Kidney (tissue), 14 donors: ENCODE measurements around the gene ZNF620. TPM values are rescaled to one million over a fixed set of nuclear protein-coding genes. Genes with fewer than 3 reads are reported as not detected.

Experiments used
- DNase-seq, 5 donors: peaks; one replicate each; pipeline ENCODE4 v3.0.0-alpha.2; 2013 to 2020
- FAIRE-seq: peaks from 2 replicates; lab custom pipeline; 2012; peaks lifted over from hg19 to GRCh38; lab: Jason Lieb, UNC
- H3K27ac ChIP-seq, 2 donors: one replicate each; pipeline ENCODE4 v1.7.0; 2013; ENCODE audit warnings: low read depth in 2 of 2, low read length in 2 of 2, inconsistent platforms in 1 of 2
- H3K27me3 ChIP-seq: one replicate; pipeline ENCODE4 v1.7.1; 2013; ENCODE audit warnings: low read length, inconsistent platforms; ENCODE audit not compliant: control insufficient read depth, insufficient read depth
- H3K36me3 ChIP-seq, 3 donors: one replicate each; pipeline versions ENCODE4 v1.7.0 to v1.7.1; 2013; ENCODE audit warnings: low read length in 3 of 3, control low read depth in 1 of 3, inconsistent platforms in 1 of 3; ENCODE audit not compliant: insufficient read depth in 3 of 3, control insufficient read depth in 2 of 3
- H3K4me1 ChIP-seq, 3 donors: one replicate each; pipeline versions ENCODE4 v1.7.0 to v1.7.1; 2013; ENCODE audit warnings: low read length in 3 of 3, inconsistent platforms in 1 of 3, low read depth in 1 of 3; ENCODE audit not compliant: control insufficient read depth in 2 of 3, insufficient read depth in 2 of 3
- H3K4me3 ChIP-seq, 3 donors: one replicate each; pipeline versions ENCODE4 v1.7.0 to v1.8.1; 2013; ENCODE audit warnings: low read length in 3 of 3, control low read depth in 1 of 3, inconsistent platforms in 1 of 3
- H3K9ac ChIP-seq, 3 donors: one replicate each; pipeline versions ENCODE4 v1.7.0 to v1.7.1; 2013; ENCODE audit warnings: low read length in 3 of 3, control low read depth in 1 of 3, inconsistent platforms in 1 of 3
- H3K9me3 ChIP-seq, 3 donors: one replicate each; pipeline versions ENCODE4 v1.7.0 to v1.7.1; 2013; ENCODE audit warnings: low read length in 3 of 3, control low read depth in 1 of 3, inconsistent platforms in 1 of 3; ENCODE audit not compliant: control insufficient read depth in 2 of 3, insufficient read depth in 1 of 3
- CTCF ChIP-seq: IDR thresholded peaks from 3 replicates; pipeline ENCODE4 v1.5.1; 2012; ENCODE audit warnings: mild to moderate bottlenecking, moderate library complexity, borderline replicate concordance; ENCODE audit not compliant: insufficient read depth; ENCODE audit errors: extremely low read depth
- intact Hi-C: fragments of 100-400 bp; cut with DNase I; formaldehyde crosslinking; loops from one replicate; pipeline ENCODE4 v1.11.1; 2022
- polyA plus RNA-seq: library from polyadenylated mRNA; stranded (reverse); fragments of 350-450 nt; fragmentation: Illumina TruSeq; extraction: RNeasy Lipid Tissue Mini Kit (QIAGEN cat#74804); gene quantifications from one replicate; pipeline ENCODE4 v1.2.3, GENCODE V29; 2014; ENCODE audit warnings: low read depth, low replicate concordance; ENCODE audit not compliant: insufficient read depth
- total RNA-seq: library from RNA; stranded (reverse); fragmentation: NEBNext Ultra II Directional; extraction: Animal tissue kit (Norgen Biotek cat#: 25700); gene quantifications from one replicate; pipeline ENCODE4 v1.2.1, GENCODE V29; 2021
- donor health status: control.
- donor health status: control.
- donor health status: control.
- donor health status: control.
- donor health status: control.
- donor health status: DM: yes; HTN: yes; CAD: no.
- donor health status: Normal renal cell carcinoma (clear cell type).

The ZNF620 gene
- total and polyA plus RNA-seq, 2 donors from 2014 or later: 2.8 to 6.9 TPM

GRCh38 chr3:40524222-40524567 lies 18.4 kb downstream of the ZNF620 start:
- H3K9ac ChIP-seq: peak overlapping the region; percentile 58 to 96 (median 95)
- H3K4me1 ChIP-seq: peaks cover 0 to 11% (median 0%) of the 10 kb centered on the region in 3 donors
- no peaks in the 10 kb centered on the region for H3K9me3 ChIP-seq
- FAIRE-seq: no peak
- TF ChIP-seq CTCF: no peak
- no peak for DNase-seq
- intact Hi-C loops: no loop called here
- peaks cover 0 to 13% (median 6%) of the 10 kb centered on the region in 3 donors for H3K36me3 ChIP-seq
- peak overlapping the region; percentile 81 to 97 (median 96) for H3K4me3 ChIP-seq
- H3K27ac ChIP-seq: peak overlapping the region; percentile 84 to 92
- H3K27me3 ChIP-seq: no peaks in the 10 kb centered on the region

DNA sequence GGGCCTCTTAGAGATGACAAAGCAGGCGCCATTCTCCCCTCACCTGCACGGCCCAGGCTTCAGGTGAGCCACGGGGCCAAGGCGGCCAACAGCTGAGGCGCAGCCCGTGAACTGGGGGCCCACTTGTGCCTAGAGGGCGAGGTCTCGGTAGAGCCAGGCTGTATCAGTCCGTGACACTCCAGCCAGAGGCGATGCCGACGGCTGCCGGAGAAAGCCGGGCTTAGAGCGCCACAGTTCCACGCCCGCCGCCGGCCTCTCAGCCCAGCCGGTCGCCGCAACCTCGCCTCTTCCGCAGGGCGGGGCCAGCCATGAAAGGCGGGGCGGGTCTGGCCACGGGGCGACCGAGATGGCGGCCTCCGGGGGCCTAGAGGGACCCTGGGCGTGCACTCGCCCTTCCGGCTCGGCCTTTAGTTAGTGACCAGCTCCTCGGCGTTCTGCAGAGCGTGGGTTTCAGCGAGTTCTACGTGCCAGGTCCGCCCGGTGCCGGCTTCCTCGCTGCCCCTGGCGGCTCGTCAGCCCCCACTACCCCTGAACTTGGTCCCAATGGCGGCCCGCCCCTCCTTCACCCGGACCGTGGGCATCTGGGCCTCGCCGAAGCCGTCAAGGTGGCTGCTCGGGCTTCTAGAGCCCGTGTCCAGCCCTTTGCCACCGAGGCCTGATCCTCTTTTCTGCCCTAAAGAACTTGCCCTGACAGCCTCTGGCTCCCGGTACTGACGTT lies 18.9 kb downstream of the ZNF620 start, which contains the start of gene ZNF621:
Gene ZNF621, plus strand, starts transcription at position 393 of the 718 bp plus-strand sequence. CDS start 881 bp downstream, outside the sequence.
- Histone ChIP-seq H3K36me3 (peaks cover 0 to 15% (median 7%) of the 10 kb centered on the region in 3 donors), H3K4me1 (peaks cover 0 to 11% (median 0%) of the 10 kb centered on the region in 3 donors), H3K27ac (peak within 1 kb of the TSS; percentile 84 to 92), H3K27me3 (no peaks in the 10 kb centered on the region), H3K9me3 (no peaks in the 10 kb centered on the region), H3K9ac (peak within 1 kb of the TSS; percentile 79 to 96 (median 96)), H3K4me3 (peak within 1 kb of the TSS; percentile 81 to 97 (median 96))
- no peak for TF ChIP-seq CTCF
- FAIRE-seq (no peak), DNase-seq (peak; percentile 91 to 97 (median 93))
- intact Hi-C loops: no loop called here

DNA sequence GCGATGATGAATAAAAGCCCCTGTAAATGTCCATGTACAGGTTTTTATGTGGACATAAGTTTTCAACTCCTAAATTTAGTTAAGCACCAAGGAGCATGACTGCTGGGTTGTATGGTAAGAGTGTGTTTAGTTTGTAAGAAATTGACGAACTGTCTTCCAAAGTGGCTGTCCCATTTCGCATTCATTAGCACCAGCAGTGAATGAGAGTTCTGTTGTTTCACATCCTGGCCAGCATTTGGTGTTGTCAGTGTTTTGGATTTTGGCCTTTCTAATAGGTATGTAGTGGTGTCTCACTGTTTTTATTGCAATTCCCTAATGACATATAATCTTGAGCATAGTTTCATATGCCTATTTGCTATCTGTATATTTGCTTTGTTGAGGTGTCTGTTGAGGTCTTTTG lies 22.6 kb downstream of the ZNF620 start:
- no peak for TF ChIP-seq CTCF
- intact Hi-C loops: no loop called here
- no peak overlapping the region for H3K27ac ChIP-seq
- DNase-seq: no peak
- H3K4me1 ChIP-seq: peaks cover 0 to 11% (median 0%) of the 10 kb centered on the region in 3 donors
- H3K9me3 ChIP-seq: peaks cover 0 to 13% (median 2%) of the 10 kb centered on the region in 3 donors
- no peak overlapping the region for H3K4me3 ChIP-seq
- FAIRE-seq: no peak
- no peak overlapping the region for H3K9ac ChIP-seq
- no peaks in the 10 kb centered on the region for H3K27me3 ChIP-seq
- peaks cover 13 to 50% (median 27%) of the 10 kb centered on the region in 3 donors for H3K36me3 ChIP-seq
